GM10248 (cell line): ENCODE results near the gene TMOD4.

Experiments used
- CTCF ChIA-PET: fragments of 300-600 bp; sonication (Branson Sonifier 250); formaldehyde crosslinking; extraction: SDS; loops from one replicate; lab custom pipeline; 2021; ENCODE audit warnings: antibody characterized with exemption; lab: Yijun Ruan, JAX
- POLR2A ChIA-PET: fragments of 350-650 bp; sonication (Branson Sonifier 250); formaldehyde crosslinking; extraction: SDS; loops from one replicate; lab custom pipeline; 2020; ENCODE audit warnings: antibody characterized with exemption; lab: Yijun Ruan, JAX
- DNase-seq: peaks from one replicate; pipeline ENCODE4 v3.0.0; 2012; ENCODE audit errors: extremely low spot score
- CTCF ChIP-seq: IDR thresholded peaks from 2 replicates; pipeline ENCODE4 v1.5.1; 2012; ENCODE audit warnings: mild to moderate bottlenecking, low read depth; ENCODE audit errors: extremely low read depth, missing control alignments, control extremely low read depth

TMOD4 gene

GRCh38 chr1:151144474-151145303 lies 31.1 kb downstream of the TMOD4 start:
- TF ChIP-seq CTCF, result no peak
- DNase-seq, result no peak
- CTCF ChIA-PET, result interaction anchor here (3.0 to 7.5 kb wide), 3 partner anchors 11 to 45 kb away, joined by 18 to 56 read pairs (median 19); partner anchors contain the start of gene TNFAIP8L2
- POLR2A ChIA-PET, result interaction anchor here (0.5 to 0.9 kb wide), 2 partner anchors 101 to 294 kb away, joined by 3 to 4 read pairs; no protein-coding TSS in a partner anchor

DNA sequence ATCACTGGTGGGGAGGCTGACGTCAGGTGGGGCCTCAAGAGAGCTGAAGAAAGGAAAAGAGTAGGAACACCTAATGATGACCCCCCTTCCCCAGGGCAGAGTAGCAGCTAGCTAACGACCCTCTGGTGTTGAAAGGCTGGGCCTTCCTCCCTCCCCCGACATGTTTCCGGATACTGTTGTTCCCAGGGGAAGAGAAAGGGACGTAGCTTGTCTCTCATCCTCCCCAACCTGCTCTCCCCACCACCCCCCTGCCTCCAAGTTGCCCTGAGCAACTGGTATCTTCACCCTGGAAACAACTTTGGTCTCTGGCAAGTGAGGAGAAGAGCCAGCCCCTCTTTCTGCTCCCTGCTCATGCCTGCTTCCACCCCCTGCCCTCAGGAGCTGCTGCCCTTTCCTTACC lies 31.8 kb downstream of the TMOD4 start:
- DNase-seq, result no peak
- no peak for TF ChIP-seq CTCF
- ChIA-PET POLR2A (no interaction called here), CTCF (interaction anchor here (3.0 to 7.5 kb wide), 3 partner anchors 12 to 44 kb away, joined by 18 to 56 read pairs (median 19); partner anchors contain the start of gene TNFAIP8L2)

DNA sequence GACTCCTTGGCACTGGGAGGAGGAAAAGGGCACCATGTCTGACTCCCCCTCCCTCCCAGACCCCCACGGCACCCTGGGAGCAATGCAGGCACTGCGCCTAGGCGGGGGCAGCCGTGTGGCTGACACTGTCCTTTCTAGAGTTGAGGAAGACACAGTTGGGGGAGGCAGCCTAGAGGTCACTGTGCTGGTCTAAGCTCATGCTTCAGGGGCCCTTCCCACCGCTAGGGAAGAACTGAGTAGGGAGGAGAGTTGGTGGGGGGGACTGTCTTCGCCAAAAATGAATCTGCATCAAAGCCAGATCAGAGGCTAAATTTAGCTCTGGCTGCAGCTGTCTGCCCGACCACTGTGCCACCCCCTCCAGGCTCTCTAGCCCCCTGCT lies 32.7 kb downstream of the TMOD4 start:
- no peak for DNase-seq
- TF ChIP-seq CTCF, result no peak
- ChIA-PET CTCF (interaction anchor here (1.1 to 7.5 kb wide), 6 partner anchors 9 to 46 kb away, joined by 3 to 56 read pairs (median 11); partner anchors contain the start of gene TNFAIP8L2), POLR2A (interaction anchor here (0.6 kb wide), 1 partner anchor 117 kb away, joined by 4 read pairs; no protein-coding TSS in a partner anchor)

- TF ChIP-seq CTCF, result no peak
- ChIA-PET CTCF (interaction anchor here (1.1 to 7.5 kb wide), 7 partner anchors 8 to 45 kb away, joined by 3 to 56 read pairs (median 9); partner anchors contain the start of gene TNFAIP8L2), POLR2A (no interaction called here)
- no peak for DNase-seq
Measured at GRCh38 chr1:151142411-151143056, 33.2 kb downstream of the TMOD4 start.

DNA sequence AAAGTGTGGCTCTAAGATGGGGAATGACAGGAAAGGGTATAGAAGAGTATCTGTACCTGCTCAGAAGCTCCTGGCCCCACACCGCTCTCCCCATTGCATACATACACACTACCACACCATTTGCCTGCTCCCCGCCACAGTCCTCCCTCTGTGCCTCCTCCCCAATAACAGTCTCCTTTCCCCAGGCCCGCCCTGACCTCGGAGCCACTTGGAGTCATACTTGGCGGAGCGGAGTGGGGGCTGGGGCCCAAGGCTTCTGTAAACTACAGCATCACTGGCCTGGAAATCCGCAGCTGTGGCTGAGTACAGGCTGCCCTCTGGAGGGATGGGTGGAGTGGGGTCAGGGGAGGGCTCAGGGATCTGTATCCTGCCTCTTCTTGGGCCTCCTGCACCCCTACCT lies 38.0 kb downstream of the TMOD4 start:
- CTCF ChIA-PET, result no interaction called here
- POLR2A ChIA-PET, result no interaction called here

More for the DNA sequence above, 38.0 kb downstream of the TMOD4 start:
- no peak for TF ChIP-seq CTCF
- no peak for DNase-seq
